ENCODE measurements around the gene FAM110A. TPM values are rescaled to one million over a fixed set of nuclear protein-coding genes. Genes with fewer than 3 reads are reported as not detected.
"Not testable (repeated sequence)": the region's sequence is repeated elsewhere in the genome, so short reads cannot be mapped to it uniquely, and the experiment has no call there.

Gene FAM110A
- total and polyA plus RNA-seq, 4 donors, result 2.9 to 16.2 (median 10.0) TPM

DNA sequence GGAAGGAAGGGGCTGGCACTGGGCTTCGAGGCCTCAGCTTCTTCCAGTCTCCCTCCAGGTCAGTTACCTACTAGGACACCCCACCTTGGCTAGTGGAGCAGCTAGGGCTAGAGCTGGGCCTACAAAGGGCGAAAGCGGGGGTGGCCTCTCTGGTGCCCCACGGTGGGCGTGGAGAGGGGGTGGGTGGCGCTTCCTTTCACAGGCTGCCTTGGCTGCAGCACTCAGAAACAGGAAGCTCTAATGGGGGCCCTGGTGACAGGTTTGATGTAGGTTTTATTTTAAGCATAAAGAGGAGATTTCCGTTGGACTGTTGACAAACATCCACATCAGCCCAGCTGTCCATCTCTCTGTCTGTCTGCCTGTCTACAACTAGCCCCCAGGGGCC is 13.4 kb downstream of the FAM110A start:
- Histone ChIP-seq H3K4me1 (ENCODE audit: control insufficient read depth, insufficient read depth, low read length) (peaks cover 51% of the 10 kb centered on the region), H3K36me3 (ENCODE audit: control insufficient read depth, insufficient read depth, low read length) (peaks cover 7% of the 10 kb centered on the region), H3K4me3 (ENCODE audit: low read depth, low read length) (no peak overlapping the region), H3K9me3 (ENCODE audit: control insufficient read depth, insufficient read depth, low read length) (no peaks in the 10 kb centered on the region), H3K27ac (ENCODE audit: low read depth, low read length) (no peak overlapping the region), H3K27me3 (ENCODE audit: control insufficient read depth, insufficient read depth, low read length) (peaks cover 7% of the 10 kb centered on the region)
- DNase-seq (ENCODE audit: low read depth in 4 of 6, low spot score in 6 of 6), result no peak
- WGBS (ENCODE audit: insufficient coverage), result 93% methylated on average over 5 of the region's 7 CpGs

DNA sequence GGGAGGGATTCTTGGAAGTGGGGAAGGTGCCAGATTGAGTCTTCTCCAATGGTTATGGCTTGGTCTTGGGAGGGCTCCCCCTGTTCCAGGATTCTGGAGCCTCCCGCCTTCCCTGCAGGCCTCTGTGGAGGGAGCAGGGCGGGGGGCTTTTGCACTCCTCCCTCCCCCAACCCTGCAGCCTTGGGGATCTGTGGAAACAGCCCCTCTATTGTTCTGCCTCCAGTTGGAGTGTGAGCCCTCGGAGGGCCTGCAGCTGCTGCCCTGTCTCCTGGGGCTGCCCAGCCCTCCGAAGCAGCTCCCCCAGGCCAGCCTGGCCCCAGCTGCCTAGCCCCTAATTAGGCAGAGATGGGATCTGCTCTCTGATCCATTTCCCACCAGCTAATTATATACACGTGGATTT is 14.7 kb downstream of the FAM110A start:
- Histone ChIP-seq H3K4me1 (ENCODE audit: control insufficient read depth, insufficient read depth, low read length) (peaks cover 51% of the 10 kb centered on the region), H3K9me3 (ENCODE audit: control insufficient read depth, insufficient read depth, low read length) (no peaks in the 10 kb centered on the region), H3K4me3 (ENCODE audit: low read depth, low read length) (no peak overlapping the region), H3K36me3 (ENCODE audit: control insufficient read depth, insufficient read depth, low read length) (peaks cover 7% of the 10 kb centered on the region), H3K27me3 (ENCODE audit: control insufficient read depth, insufficient read depth, low read length) (peaks cover 1% of the 10 kb centered on the region), H3K27ac (ENCODE audit: low read depth, low read length) (no peak overlapping the region)
- peak in 2 of 6 donors; percentile 54 to 63 for DNase-seq (ENCODE audit: low read depth in 4 of 6, low spot score in 6 of 6)
- WGBS (ENCODE audit: insufficient coverage), result 33% methylated on average over 4 of the region's 5 CpGs

DNA sequence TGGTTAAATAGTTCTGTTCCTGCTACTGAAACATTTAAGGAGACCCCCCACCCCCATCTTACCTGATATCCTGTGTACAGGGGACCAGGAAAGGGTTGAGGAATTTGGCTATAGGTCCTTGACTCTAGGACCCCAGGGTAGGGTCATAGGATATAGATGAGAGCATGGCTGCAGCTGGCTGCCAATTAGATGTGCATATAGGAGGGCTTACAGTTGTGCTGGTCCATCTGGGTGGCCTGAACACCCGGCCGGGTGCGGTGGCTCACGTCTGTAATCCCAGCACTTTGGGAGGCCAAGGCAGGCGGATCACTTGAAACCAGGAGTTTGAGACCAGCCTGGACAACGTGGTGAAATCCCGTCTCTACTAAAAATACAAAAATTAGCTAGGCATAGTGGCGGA is 15.2 kb downstream of the FAM110A start:
- H3K27ac ChIP-seq (ENCODE audit: low read depth, low read length); DNase-seq (ENCODE audit: low read depth in 4 of 6, low spot score in 6 of 6); H3K9me3 ChIP-seq (ENCODE audit: control insufficient read depth, insufficient read depth, low read length); H3K36me3 ChIP-seq (ENCODE audit: control insufficient read depth, insufficient read depth, low read length); H3K27me3 ChIP-seq (ENCODE audit: control insufficient read depth, insufficient read depth, low read length); H3K4me3 ChIP-seq (ENCODE audit: low read depth, low read length): not testable (repeated sequence)
- peaks cover 50% of the 10 kb centered on the region for H3K4me1 ChIP-seq (ENCODE audit: control insufficient read depth, insufficient read depth, low read length)
- WGBS (ENCODE audit: insufficient coverage), result 91% methylated on average over 5 of the region's 8 CpGs

DNA sequence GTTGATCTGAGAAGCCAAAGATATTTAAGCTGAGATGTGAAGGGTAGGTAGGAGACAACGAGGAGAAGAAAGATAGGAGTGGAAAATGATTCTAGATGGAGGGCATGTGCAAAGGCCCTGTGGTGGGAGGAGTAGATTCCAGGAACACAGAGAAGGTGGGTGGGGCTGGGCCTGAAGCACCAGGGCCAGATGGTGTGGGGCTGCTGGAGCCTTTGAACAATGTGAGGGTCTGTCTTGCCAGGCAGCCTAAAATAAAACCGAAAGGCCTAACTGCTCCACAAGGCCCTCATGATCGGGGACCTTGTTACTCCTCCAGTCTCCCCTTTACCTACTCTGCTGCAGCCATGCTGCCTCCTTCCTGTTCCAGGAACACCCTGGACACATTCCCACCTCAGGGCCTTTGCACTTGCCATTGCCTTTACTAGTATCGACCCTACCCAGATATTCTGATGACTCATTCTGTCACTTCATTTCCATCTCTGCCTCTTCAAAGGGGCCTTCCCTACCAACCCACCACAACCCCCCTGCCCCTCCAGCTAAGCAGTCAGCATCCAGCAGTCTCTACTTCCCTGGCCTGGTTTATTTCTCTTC is 20.0 kb downstream of the FAM110A start:
- 96% methylated on average over 4 of the region's 4 CpGs for WGBS (ENCODE audit: insufficient coverage)
- Histone ChIP-seq H3K9me3 (ENCODE audit: control insufficient read depth, insufficient read depth, low read length) (no peaks in the 10 kb centered on the region), H3K27me3 (ENCODE audit: control insufficient read depth, insufficient read depth, low read length) (no peaks in the 10 kb centered on the region), H3K36me3 (ENCODE audit: control insufficient read depth, insufficient read depth, low read length) (no peaks in the 10 kb centered on the region), H3K4me3 (ENCODE audit: low read depth, low read length) (no peak overlapping the region), H3K27ac (ENCODE audit: low read depth, low read length) (no peak overlapping the region), H3K4me1 (ENCODE audit: control insufficient read depth, insufficient read depth, low read length) (peaks cover 4% of the 10 kb centered on the region)
- no peak for DNase-seq (ENCODE audit: low read depth in 4 of 6, low spot score in 6 of 6)

DNA sequence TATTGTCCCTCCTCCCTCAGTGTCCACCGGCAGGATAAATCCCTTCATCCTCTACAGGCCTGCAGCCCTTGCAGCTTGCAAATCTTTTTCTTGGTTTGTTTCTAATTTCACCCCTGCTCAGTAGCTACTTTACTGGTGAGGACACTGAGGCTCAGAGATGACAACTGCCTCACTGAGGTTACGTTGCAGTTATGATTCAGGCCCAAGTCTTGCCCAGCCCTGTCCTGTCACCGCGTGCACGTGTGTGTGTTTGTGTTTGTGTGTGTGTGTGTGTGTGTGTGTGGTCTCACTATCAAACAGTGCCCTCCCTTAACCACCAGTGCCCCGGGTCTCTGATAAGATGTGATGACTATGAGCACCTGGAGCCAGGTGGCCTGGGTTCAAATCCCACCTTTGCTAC is 21.1 kb downstream of the FAM110A start:
- no peaks in the 10 kb centered on the region for H3K9me3 ChIP-seq (ENCODE audit: control insufficient read depth, insufficient read depth, low read length)
- H3K4me1 ChIP-seq (ENCODE audit: control insufficient read depth, insufficient read depth, low read length), result no peaks in the 10 kb centered on the region
- no peaks in the 10 kb centered on the region for H3K36me3 ChIP-seq (ENCODE audit: control insufficient read depth, insufficient read depth, low read length)
- H3K4me3 ChIP-seq (ENCODE audit: low read depth, low read length), result no peak overlapping the region
- no peaks in the 10 kb centered on the region for H3K27me3 ChIP-seq (ENCODE audit: control insufficient read depth, insufficient read depth, low read length)
- H3K27ac ChIP-seq (ENCODE audit: low read depth, low read length), result no peak overlapping the region
- WGBS (ENCODE audit: insufficient coverage), result 81% methylated on average over 2 of the region's 6 CpGs
- DNase-seq (ENCODE audit: low read depth in 4 of 6, low spot score in 6 of 6), result no peak

DNA sequence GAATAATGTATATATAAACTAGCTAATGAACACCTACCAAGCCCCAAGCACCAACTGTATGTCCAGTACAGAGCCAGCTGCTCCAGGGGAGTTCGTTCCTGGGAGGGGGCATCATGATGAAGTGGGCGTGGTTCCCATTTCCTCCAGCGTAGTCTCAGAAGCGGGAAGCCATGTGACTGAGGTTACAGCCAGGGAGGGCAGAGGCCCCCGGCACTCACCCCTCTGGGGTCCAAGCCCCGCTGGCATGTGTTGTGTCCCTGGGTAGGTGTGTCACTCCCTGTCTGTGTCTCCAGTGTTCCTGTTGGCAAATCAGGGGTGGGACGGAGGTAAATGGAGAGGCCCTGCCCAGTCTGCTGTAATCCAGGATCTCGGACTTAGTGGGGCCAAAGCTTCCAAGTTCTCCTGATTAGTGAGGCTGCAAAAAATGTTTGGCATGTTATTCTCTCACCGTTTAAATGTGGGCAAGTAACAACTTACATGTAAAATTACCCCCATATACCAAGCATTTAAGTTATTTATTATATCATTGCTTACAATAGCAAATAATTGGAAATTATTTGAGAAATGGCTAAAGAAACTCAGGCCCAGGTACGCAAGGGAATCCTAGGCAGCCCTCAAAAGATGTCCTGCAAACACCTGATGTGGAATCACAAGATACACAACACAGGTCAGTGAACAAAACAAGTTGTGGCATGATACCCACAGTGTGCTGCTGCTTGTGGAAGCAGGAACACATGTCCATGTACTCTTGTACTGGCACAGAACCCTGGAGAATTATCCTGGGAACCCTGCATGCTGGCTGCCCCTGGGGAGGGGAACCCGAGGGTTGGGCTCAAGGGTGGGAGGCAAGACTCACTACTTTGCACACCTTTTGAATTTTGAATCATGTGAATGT is 22.2 kb downstream of the FAM110A start:
- no peaks in the 10 kb centered on the region for H3K4me1 ChIP-seq (ENCODE audit: control insufficient read depth, insufficient read depth, low read length)
- H3K4me3 ChIP-seq (ENCODE audit: low read depth, low read length), result no peak overlapping the region
- DNase-seq (ENCODE audit: low read depth in 4 of 6, low spot score in 6 of 6), result no peak
- H3K27me3 ChIP-seq (ENCODE audit: control insufficient read depth, insufficient read depth, low read length), result no peaks in the 10 kb centered on the region
- no peaks in the 10 kb centered on the region for H3K9me3 ChIP-seq (ENCODE audit: control insufficient read depth, insufficient read depth, low read length)
- H3K36me3 ChIP-seq (ENCODE audit: control insufficient read depth, insufficient read depth, low read length), result no peaks in the 10 kb centered on the region
- H3K27ac ChIP-seq (ENCODE audit: low read depth, low read length), result no peak overlapping the region
- 84% methylated on average over 6 of the region's 11 CpGs for WGBS (ENCODE audit: insufficient coverage)

DNA sequence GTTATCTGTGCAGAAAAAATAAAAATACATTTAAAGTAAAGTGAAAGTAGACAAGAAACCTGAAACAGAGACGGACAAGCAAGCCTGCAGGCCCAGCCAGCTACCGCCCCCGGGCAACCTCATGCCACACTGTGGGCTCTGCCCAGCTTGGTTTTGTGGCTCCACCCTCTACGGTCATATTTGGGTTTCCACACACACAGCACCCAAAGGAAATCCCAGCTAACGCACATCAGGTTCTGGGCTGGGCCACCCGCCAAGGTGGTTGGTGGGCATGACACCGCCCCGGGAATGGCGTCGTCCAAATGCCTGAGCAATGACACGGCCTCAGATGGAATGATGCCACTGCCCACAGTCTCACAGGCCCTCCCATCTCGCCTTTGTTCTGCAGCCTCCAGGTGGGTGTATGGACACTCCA is 22.9 kb downstream of the FAM110A start:
- no peaks in the 10 kb centered on the region for H3K36me3 ChIP-seq (ENCODE audit: control insufficient read depth, insufficient read depth, low read length)
- no peaks in the 10 kb centered on the region for H3K27me3 ChIP-seq (ENCODE audit: control insufficient read depth, insufficient read depth, low read length)
- H3K27ac ChIP-seq (ENCODE audit: low read depth, low read length), result no peak overlapping the region
- no peaks in the 10 kb centered on the region for H3K4me1 ChIP-seq (ENCODE audit: control insufficient read depth, insufficient read depth, low read length)
- WGBS (ENCODE audit: insufficient coverage), result 76% methylated on average over 12 of the region's 12 CpGs
- no peak for DNase-seq (ENCODE audit: low read depth in 4 of 6, low spot score in 6 of 6)
- H3K4me3 ChIP-seq (ENCODE audit: low read depth, low read length), result no peak overlapping the region
- no peaks in the 10 kb centered on the region for H3K9me3 ChIP-seq (ENCODE audit: control insufficient read depth, insufficient read depth, low read length)

DNA sequence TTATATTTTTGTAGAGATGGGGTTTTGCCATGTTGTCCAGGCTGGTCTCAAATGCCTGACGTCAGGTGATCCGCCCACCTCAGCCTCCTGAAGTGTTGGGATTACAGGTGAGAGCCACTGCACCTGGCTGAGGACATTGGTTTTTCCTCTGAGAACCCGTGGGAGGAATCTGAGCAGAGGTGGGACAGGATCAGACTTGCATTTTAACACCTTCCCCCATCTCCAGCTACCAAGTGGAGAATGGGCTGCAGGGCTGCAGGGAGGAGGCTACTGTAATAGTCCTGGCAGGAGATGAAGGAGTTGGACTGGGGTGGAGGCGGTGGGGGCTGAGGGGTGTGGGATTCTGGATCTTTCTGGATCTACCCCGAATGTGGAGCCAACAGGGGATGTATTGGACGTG is 24.5 kb downstream of the FAM110A start:
- Histone ChIP-seq H3K27me3 (ENCODE audit: control insufficient read depth, insufficient read depth, low read length) (no peaks in the 10 kb centered on the region), H3K9me3 (ENCODE audit: control insufficient read depth, insufficient read depth, low read length) (no peaks in the 10 kb centered on the region), H3K36me3 (ENCODE audit: control insufficient read depth, insufficient read depth, low read length) (no peaks in the 10 kb centered on the region), H3K4me3 (ENCODE audit: low read depth, low read length) (no peak overlapping the region), H3K4me1 (ENCODE audit: control insufficient read depth, insufficient read depth, low read length) (no peaks in the 10 kb centered on the region), H3K27ac (ENCODE audit: low read depth, low read length) (no peak overlapping the region)
- WGBS (ENCODE audit: insufficient coverage), result 94% methylated on average over 5 of the region's 6 CpGs
- no peak for DNase-seq (ENCODE audit: low read depth in 4 of 6, low spot score in 6 of 6)

DNA sequence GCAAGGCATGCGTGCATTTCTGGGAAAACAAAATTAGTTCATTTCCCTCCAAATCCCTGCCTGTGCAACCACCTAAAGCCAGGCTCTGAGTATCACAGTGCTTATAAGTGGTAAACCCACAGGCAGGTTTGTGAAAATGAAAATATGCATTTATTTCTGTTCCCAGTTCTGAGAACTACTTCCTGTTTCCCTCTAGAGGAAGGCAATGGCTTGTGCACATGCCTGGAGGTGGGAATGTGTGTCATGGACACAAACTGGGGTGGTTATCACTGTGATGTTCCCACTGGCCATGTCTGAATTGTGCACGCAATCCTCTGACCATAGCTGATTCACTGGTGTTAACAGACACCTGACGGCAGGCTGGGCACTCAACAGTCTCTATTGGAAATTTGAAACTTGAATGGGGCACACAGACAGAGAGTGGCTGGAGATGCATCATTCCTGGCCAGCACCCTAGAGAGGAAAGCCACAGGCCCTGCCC is 26.3 kb downstream of the FAM110A start:
- Histone ChIP-seq H3K27ac (ENCODE audit: low read depth, low read length) (no peak overlapping the region), H3K9me3 (ENCODE audit: control insufficient read depth, insufficient read depth, low read length) (no peaks in the 10 kb centered on the region), H3K4me3 (ENCODE audit: low read depth, low read length) (no peak overlapping the region), H3K27me3 (ENCODE audit: control insufficient read depth, insufficient read depth, low read length) (no peaks in the 10 kb centered on the region), H3K36me3 (ENCODE audit: control insufficient read depth, insufficient read depth, low read length) (no peaks in the 10 kb centered on the region), H3K4me1 (ENCODE audit: control insufficient read depth, insufficient read depth, low read length) (no peaks in the 10 kb centered on the region)
- 73% methylated on average over 2 of the region's 3 CpGs for WGBS (ENCODE audit: insufficient coverage)
- DNase-seq (ENCODE audit: low read depth in 4 of 6, low spot score in 6 of 6), result no peak

DNA sequence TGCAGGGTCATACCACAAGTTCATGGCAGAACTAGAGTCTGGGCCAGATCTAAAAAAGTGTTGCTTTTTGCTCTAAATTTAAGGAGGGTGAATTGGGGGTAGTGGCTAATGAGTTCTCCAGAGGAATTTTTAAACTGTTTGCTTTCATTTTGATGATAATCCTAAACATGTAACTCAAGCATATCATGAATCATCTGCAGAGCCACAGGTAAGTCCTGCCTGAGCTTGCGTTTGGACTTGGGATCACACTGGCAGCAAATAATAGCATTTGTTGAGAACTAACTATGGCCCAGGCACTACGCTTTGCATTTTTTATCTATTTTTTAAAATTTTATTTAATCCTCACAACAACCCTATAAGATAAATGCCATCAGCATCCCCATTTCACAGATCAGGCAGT is 27.4 kb downstream of the FAM110A start:
- no peaks in the 10 kb centered on the region for H3K27me3 ChIP-seq (ENCODE audit: control insufficient read depth, insufficient read depth, low read length)
- H3K4me3 ChIP-seq (ENCODE audit: low read depth, low read length), result no peak overlapping the region
- no peaks in the 10 kb centered on the region for H3K4me1 ChIP-seq (ENCODE audit: control insufficient read depth, insufficient read depth, low read length)
- DNase-seq (ENCODE audit: low read depth in 4 of 6, low spot score in 6 of 6), result no peak
- no peaks in the 10 kb centered on the region for H3K36me3 ChIP-seq (ENCODE audit: control insufficient read depth, insufficient read depth, low read length)
- H3K9me3 ChIP-seq (ENCODE audit: control insufficient read depth, insufficient read depth, low read length), result no peaks in the 10 kb centered on the region
- 100% methylated on average over 1 of the region's 2 CpGs for WGBS (ENCODE audit: insufficient coverage)
- H3K27ac ChIP-seq (ENCODE audit: low read depth, low read length), result no peak overlapping the region
